SK-N-SH (cell line): ENCODE measurements around the gene THSD4.

Experiments used
- EP300 ChIP-seq, 2 experiments: IDR thresholded peaks; 2 replicates each; pipeline versions ENCODE4 v1.4.0 to v1.6.1; 2012; ENCODE audit warnings: borderline replicate concordance in 1 of 2, low read depth in 1 of 2, low read length in 1 of 2
- FOXJ3 ChIP-seq: sonication (generic); formaldehyde crosslinking; IDR thresholded peaks from 2 replicates; pipeline ENCODE4 v1.5.1; 2020; ENCODE audit warnings: mild to moderate bottlenecking, missing genetic modification reagents
- IRF3 ChIP-seq: fragments of 150-350 bp; IDR thresholded peaks from 2 replicates; pipeline ENCODE4 v1.6.1; 2016; ENCODE audit warnings: mild to moderate bottlenecking, low read depth, low read length
- JUND ChIP-seq: IDR thresholded peaks from 2 replicates; pipeline ENCODE4 v1.4.0; 2012
- MEF2A ChIP-seq: IDR thresholded peaks from 2 replicates; pipeline ENCODE4 v1.4.0; 2012; ENCODE audit warnings: low read depth, borderline replicate concordance
- POLR2AphosphoS5 ChIP-seq: IDR thresholded peaks from 2 replicates; pipeline ENCODE4 v1.6.1; 2012; ENCODE audit warnings: low read depth, low read length
- REST ChIP-seq: IDR thresholded peaks from 2 replicates; pipeline ENCODE4 v1.6.1; 2012; ENCODE audit warnings: mild to moderate bottlenecking, low read depth, low read length, moderate library complexity
- SMC3 ChIP-seq: IDR thresholded peaks from 2 replicates; pipeline ENCODE4 v1.6.1; 2012; ENCODE audit warnings: low read depth, low read length, improper control_type of control experiment
- TCF12 ChIP-seq: IDR thresholded peaks from 2 replicates; pipeline ENCODE4 v1.4.0; 2012
- ZBTB33 ChIP-seq: IDR thresholded peaks from 2 replicates; pipeline ENCODE4 v1.4.0; 2012; ENCODE audit warnings: low read depth, borderline replicate concordance
- TF ChIP-seq, protein P1 (sequence below): fragments of 200-600 bp; sonication (generic); IDR thresholded peaks from 2 replicates; pipeline ENCODE4 v1.6.1; 2017; ENCODE audit warnings: antibody characterized with exemption, mild to moderate bottlenecking, moderate library complexity
- TF ChIP-seq, protein P2 (sequence below): fragments of 150-350 bp; IDR thresholded peaks from 2 replicates; pipeline ENCODE4 v1.6.1; 2017; ENCODE audit warnings: antibody characterized with exemption, low read length, low read depth, borderline replicate concordance

GRCh38 chr15:71658036-71658435 is 542.8 kb downstream of the THSD4 start:
- TF ChIP-seq REST (no peak), FOXJ3 (CRISPR knock-in tag) (no peak), TCF12 (no peak), EP300 (IDR thresholded peaks at IDR 0.05; ENCODE audit: borderline replicate concordance in 1 of 2, low read depth in 1 of 2, low read length in 1 of 2) (no peak), POLR2AphosphoS5 (no peak), JUND (no peak), SMC3 (no peak), ZBTB33 (no peak), MEF2A (no peak), IRF3 (no peak)
- TF ChIP-seq, protein P1, sequence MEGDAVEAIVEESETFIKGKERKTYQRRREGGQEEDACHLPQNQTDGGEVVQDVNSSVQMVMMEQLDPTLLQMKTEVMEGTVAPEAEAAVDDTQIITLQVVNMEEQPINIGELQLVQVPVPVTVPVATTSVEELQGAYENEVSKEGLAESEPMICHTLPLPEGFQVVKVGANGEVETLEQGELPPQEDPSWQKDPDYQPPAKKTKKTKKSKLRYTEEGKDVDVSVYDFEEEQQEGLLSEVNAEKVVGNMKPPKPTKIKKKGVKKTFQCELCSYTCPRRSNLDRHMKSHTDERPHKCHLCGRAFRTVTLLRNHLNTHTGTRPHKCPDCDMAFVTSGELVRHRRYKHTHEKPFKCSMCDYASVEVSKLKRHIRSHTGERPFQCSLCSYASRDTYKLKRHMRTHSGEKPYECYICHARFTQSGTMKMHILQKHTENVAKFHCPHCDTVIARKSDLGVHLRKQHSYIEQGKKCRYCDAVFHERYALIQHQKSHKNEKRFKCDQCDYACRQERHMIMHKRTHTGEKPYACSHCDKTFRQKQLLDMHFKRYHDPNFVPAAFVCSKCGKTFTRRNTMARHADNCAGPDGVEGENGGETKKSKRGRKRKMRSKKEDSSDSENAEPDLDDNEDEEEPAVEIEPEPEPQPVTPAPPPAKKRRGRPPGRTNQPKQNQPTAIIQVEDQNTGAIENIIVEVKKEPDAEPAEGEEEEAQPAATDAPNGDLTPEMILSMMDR: no peak
- TF ChIP-seq, protein P2, sequence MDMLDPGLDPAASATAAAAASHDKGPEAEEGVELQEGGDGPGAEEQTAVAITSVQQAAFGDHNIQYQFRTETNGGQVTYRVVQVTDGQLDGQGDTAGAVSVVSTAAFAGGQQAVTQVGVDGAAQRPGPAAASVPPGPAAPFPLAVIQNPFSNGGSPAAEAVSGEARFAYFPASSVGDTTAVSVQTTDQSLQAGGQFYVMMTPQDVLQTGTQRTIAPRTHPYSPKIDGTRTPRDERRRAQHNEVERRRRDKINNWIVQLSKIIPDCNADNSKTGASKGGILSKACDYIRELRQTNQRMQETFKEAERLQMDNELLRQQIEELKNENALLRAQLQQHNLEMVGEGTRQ: no peak
